HG02588 (cell line): Measurements from ENCODE around the gene PFN1.

Experiments used
- ATAC-seq: cut with Tn5 transposase; IDR thresholded peaks from one replicate; pipeline ENCODE4 v1.9.1; 2021; ENCODE audit warnings: mild to moderate bottlenecking, moderate library complexity; ENCODE audit not compliant: unreplicated experiment

PFN1 gene

DNA sequence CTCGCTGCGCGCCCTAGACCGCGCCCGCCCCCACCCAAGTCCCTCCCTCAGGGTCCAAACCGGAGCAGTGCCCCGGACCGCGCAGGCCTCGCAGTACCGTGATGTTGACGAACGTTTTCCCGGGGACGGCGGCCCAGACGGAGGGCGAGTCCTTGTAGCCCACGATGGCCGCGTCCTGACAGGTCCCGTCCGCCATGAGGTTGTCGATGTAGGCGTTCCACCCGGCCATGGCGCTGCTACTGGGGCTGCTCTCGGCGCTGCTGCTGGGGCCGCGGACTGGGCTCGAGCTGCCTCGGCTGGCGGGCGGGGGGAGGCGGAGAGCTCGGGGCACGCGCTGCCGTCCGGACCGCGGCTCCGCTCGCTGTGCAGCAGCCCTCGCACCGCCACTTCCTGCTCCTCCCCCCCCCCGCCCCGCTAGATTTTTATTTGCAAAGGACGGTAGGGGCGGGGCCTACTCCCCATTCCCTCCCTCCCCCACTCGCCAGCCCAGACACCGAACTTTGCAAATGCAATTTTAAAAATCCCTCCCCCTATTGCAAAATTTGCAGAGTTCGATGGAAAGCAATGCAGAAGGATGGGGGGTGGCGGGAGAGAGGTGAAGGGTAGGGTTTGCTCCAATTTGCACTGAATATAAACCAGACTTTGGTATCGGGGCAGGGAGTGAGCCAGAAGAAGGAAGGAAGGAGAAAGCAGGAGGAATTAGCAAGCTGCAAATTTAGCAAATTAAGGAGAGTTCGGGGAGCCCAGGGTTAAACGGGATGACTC, at the start of gene PFN1:
Gene PFN1 (minus strand): TSS at position 365 of the 765 bp plus-strand sequence. CDS start 136 bp downstream, at position 229.
- no peak for ATAC-seq

DNA sequence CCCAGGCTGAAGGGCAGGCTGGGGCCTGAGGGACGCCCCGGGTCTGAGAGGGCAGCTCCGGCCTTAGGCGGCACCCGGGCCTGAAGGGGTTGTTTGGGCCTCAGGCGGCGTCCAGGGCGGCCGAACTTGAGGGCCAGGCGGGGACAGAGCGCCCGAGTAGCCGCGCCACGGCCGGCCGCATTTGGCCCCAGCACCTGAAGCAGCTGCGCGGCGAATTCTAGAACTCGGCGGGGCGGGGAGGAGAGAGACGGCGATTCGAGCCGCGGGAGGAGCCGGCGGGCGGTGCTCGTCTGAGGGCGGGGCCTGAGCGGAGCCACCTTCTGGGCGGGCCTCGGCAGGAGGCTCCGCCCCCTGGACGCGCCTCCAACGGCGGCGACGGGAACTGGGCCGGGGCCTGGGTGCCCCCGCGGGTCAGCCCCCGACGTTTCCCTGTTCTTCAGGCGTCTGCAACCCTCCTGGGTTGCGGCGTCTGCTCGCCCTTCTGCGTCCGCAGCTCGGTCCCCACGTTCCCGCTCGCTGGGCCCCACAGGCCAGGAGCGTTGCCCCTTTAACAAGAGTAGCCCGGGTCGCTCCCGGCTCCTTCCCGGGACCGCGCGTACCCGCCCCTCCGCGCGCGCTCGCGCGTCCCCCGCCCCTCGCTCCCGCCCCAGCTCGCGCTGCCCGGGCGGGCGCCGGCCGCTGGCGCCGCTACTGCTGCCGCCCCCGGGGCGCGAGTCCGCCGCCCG, 49.1 kb upstream of the PFN1 start, which contains the start of the genes INCA1 and KIF1C:
Gene INCA1 (minus strand): TSS at position 221 of the 725 bp plus-strand sequence. CDS start 3,085 bp downstream, outside the sequence.
Gene KIF1C (plus strand): TSS at position 649 of the 725 bp plus-strand sequence. CDS start 2,297 bp downstream, outside the sequence.
- ATAC-seq: peak; percentile 78

DNA sequence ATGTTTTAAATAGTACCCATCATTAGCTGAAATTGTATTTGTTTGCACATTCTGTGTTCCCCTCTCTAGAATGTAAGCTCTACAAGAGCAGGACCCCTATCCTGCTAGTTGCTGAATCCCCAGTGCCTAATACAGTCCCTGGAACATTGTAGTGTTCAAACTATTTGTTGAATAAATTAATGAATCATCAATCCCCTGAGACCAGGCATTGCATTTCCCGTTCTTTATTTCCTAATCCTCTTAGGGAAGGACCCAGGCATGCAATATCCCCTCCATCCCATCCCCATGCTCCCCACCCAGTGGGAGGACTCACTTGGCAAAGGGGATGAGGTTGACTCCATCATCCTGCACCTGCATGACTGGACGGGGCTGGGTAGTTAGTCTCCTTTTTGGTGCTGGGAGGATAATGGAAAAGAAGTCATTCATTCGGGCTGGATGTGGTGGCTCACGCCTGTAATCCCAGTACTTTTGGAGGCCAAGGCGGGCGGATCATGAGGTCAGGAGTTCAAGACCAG, 45.8 kb upstream of the PFN1 start:
- ATAC-seq: no peak

DNA sequence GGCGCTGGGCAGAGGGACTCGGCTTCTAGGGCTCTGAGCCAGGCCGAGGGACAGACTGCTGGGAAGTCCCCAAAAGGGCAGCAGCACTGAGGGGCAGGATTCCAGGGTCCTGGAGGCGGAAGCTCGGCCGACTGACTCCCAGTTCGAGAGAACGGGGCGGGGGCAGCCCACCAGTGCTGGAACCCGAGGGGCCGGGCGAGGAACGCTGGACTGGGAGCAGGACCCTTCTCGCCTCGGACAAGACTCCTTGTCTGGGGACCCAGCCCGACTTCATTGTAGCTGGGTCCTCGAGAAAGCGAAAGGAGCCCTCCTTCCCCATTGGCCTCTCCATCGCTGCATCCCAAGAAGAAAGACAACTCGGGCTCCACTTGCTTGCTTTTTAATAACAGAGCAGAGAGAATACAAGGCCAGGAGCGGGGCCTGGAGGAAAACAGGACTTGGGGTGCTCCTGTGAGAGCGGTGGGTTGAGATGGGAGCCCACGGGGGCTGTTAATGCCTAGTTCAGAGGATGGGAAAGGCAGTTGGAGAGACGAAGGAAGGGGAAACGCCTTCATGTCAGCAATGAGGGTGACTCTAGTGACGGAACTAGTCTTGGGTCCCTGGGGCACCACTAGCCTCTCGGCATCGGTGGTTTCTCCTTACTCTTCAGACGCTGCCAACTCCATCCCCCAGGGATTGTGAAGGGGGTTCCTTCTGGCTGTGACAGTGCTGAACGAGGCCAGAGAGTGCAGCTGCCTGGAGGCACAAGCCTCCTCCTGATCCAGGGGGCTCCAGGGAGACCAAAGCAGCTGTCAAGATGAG, 39.6 kb upstream of the PFN1 start:
- ATAC-seq: peak; percentile 5

DNA sequence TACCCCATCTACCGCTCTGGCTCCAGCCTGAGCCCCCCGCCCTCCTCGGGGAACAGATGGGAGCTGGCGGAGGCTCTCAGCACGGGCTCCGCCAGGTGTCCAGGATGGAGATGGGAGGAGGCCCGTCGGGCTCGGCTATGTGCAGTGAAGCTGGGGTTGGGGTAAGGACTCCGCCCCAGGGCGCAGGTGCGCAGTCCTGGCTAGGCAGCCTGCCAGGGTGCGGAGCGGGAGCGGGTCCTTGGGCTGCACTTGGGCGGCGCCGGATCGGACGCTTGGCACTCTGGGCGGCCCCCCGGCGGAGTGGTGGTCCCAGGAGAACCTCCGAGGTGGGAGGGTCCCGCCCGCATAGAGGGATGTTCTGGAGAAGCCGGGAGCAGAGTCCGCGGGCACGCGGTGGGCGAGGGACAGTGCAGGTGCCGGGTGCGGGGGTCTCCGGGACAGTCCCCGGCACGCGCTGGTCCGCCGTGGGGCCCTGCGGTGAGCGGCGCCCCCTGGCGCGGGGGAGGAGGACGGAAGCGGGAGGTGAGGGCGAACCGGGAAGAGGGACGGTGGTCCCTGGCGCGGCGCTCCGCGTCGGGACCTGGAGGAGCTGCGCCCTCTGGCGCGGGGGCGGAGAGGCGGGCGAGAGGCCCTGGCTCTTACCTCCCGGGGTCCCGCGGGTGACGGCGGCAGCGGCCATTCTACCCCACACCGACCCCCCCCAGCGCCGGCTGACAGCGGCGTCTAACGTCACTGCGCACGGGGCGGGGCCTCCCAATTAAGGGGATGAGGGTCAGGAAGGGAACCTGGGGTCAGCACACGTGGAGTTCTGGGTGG, 38.8 kb upstream of the PFN1 start, which contains the start of gene CAMTA2:
Gene CAMTA2 (minus strand): TSS at position 725 of the 816 bp plus-strand sequence. CDS start 1,453 bp downstream, outside the sequence.
- peak; percentile 58 for ATAC-seq

DNA sequence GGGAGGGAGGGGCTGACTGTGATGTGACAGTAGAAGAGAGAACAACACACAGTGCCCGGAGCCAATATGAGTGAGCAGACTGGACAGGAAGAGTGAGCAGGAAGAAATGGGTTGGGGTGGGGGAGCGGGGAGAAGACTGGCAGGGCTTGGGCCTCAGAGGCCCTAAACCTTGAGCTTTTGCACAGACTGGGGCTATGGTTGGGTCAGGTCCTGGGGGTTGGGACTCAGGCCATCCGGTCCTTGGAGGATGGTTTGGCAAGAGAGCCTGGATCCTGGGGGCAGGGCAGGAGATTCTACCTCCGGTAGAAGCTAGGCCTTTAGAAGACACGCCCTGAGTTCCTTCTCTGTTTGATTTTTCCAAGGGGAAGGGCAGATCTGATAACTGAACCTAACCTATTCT, 38.1 kb upstream of the PFN1 start:
- no peak for ATAC-seq

- ATAC-seq: no peak
Measured at GRCh38 chr17:4982305-4982704, 34.0 kb upstream of the PFN1 start.

- ATAC-seq: no peak
Measured at GRCh38 chr17:4980644-4981216, 32.4 kb upstream of the PFN1 start.

DNA sequence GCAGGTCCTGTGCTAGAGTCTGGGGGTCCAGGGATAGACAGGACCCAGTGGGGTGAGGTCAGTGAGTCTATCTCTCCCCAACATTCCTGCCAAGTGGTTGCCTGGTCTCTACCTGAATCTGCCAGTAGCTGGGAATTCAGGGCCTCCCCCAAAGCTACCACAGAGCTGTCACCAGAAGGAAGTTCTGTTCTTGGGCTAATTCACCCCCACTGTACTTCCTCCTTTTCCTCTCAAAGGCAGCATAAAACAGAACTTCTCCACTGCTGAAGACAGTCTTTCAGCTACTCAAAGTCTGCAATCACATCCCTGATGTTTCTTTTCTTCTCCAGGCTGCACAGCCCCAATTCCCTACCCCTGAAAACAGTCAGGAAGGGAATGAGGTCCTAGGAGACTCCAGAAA, 30.4 kb upstream of the PFN1 start:
- no peak for ATAC-seq

DNA sequence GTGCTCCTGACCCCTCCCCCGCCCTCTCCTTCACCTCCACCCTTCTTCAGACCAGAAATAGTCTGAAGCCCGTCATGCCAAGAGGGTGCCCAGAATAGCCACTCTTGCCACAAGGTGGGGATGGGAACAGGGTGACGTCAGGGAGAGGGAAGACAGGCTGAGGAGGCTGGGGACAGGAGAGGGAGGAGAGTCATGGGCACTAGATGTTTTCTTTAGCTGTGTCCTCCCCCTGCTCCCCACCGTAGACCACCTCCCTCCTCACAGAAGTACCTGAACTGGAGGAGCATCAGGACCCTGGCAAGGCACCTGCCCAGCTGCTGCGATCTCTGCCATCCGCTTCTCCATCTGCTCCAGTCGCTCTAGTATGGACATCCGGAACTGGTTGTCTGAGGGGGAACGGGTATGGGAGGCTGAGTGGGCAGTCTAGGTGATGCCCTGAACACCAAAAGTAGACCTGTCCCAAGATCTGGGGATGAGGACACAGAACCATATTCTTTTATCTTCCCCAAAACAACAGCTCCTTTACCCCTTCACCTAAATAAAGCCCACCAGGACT, 25.9 kb upstream of the PFN1 start:
- no peak for ATAC-seq

DNA sequence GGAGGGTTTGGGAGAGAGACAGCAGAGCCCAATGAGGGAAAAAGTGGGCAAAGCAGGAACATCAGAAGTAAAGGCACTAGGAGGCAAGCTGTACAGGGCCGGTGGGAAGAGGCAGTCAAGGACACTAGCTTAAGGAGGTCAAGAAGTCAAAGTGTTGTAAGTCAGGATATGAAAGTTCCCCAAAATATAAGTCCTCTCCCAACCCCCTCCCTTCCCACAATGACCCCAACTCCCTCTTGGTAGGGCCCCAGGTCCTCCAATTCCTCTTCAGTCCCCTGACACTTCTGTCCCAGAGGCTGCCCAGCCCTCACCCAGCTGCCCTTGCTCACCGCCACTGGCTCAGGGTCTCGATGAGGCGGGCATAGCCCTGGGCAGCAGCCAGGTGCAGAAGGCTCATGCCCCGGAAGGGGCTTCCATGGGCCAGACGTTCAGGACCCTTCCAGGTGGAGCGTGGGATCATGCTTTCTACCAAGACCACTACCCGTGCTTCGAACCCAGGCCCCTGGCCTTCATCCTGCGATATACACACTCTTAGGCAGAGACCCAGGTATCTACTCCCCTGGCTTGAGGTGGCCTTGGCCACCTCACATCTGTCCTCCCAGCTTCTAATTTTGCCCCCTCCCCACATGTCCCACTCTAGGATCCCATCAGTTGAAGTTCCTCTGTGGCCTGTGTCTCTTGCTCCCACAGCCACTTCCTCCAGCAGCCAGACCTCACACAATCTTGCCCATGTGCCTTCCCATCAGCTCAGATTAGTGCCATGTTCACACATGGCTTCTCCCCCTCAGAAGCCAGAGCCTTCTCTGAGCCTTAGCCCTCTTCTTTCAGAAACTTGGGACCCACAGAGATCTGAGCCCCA, 25.2 kb upstream of the PFN1 start:
- no peak for ATAC-seq

DNA sequence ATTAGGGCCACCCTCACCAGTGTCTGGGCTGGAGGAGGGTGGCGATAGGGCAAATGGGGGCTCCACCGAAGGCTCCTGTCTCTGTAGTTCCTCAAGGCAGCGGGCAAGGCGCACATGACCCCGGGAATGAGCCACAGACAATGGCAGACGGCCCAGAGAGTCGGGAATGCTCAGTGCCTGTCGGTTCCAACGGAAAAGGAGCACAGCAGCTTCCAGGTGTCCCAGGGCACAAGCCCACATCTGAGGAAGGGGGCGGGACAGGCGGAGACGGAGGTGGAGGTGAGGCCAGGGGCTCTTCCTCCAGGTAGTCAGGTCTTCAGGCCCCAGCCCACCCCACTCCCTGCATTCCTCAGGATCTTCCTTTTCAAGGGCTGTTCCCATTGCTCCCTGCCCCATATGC, 24.4 kb upstream of the PFN1 start:
- no peak for ATAC-seq

GRCh38 chr17:4972322-4972721, 24.0 kb upstream of the PFN1 start:
- no peak for ATAC-seq

DNA sequence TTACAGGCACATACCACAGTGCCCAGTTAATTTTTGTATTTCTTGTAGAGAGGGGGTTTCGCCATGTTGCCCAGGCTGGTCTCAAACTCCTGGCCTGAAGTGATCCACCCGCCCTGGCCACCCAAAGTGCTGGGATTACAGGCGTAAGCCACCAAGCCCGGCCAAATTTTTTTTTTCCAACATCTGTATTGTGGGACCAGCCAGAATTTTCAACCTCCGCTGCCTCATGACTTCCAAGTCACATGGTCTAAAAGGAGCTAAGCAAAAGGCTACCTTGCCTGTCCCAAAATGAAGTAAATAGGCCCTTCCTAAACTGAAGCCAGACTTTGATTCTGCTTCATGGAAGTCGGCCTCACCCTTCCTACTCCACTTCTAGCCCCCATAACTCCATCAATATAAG, 23.5 kb upstream of the PFN1 start:
- ATAC-seq: no peak

- no peak for ATAC-seq
Measured at GRCh38 chr17:4970273-4970672, 21.9 kb upstream of the PFN1 start.

- no peak for ATAC-seq
Measured at GRCh38 chr17:4969551-4970173, 21.3 kb upstream of the PFN1 start.

DNA sequence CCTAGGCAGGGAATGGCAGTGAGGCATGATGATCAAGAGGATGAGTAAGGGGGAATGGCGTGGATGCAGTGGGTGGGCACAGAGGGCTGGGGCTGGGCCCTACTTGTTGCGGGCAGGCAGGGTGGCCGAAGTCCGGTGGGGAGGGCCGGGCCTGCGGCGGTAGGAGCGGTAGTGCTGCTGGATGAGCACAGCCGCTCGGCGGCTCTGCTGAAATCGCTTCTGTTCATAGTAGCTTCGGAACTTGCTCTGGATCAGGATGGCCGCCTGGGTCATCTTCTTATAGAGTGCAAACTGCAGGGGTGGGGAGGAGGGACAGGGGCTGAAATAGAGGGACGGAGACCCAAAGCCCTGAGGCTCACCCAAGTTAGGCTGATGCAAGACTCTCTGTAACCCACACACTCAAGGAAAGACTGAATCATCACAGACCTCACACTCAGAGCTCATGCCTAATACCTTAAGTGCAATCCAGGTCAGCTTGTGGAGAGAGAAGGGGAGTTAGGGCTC, 20.8 kb upstream of the PFN1 start:
- ATAC-seq: no peak
